ENCODE results near the gene ST7.

The ST7 gene

GRCh38 chr7:117164620-117165019, 211.3 kb downstream of the ST7 start:
- DNase-seq = no peak

GRCh38 chr7:117165656-117166055, 212.4 kb downstream of the ST7 start:
- DNase-seq = no peak

GRCh38 chr7:117169907-117170306, 216.6 kb downstream of the ST7 start:
- no peak for DNase-seq

GRCh38 chr7:117171106-117171505, 217.8 kb downstream of the ST7 start:
- DNase-seq = no peak

GRCh38 chr7:117172283-117172682, 219.0 kb downstream of the ST7 start:
- DNase-seq = no peak

- DNase-seq = no peak
Observed at GRCh38 chr7:117173035-117173770, 219.9 kb downstream of the ST7 start.

GRCh38 chr7:117176206-117176605, 222.9 kb downstream of the ST7 start:
- DNase-seq = no peak

- no peak for DNase-seq
Observed at GRCh38 chr7:117178600-117178999, 225.3 kb downstream of the ST7 start.

- DNase-seq = no peak
Observed at GRCh38 chr7:117179701-117180100, 226.4 kb downstream of the ST7 start.

GRCh38 chr7:117183729-117184128, 230.4 kb downstream of the ST7 start:
- no peak for DNase-seq

GRCh38 chr7:117184367-117184766, 231.1 kb downstream of the ST7 start:
- DNase-seq = no peak

GRCh38 chr7:117185124-117185523, 231.8 kb downstream of the ST7 start:
- no peak for DNase-seq

- no peak for DNase-seq
Observed at GRCh38 chr7:117186218-117187010, 233.1 kb downstream of the ST7 start.

- no peak for DNase-seq
Observed at GRCh38 chr7:117188376-117188775, 235.1 kb downstream of the ST7 start.

- DNase-seq = no peak
Observed at GRCh38 chr7:117188949-117189592, 235.8 kb downstream of the ST7 start.

- DNase-seq = no peak
Observed at GRCh38 chr7:117190104-117190503, 236.8 kb downstream of the ST7 start.

- no peak for DNase-seq
Observed at GRCh38 chr7:117190746-117191435, 237.6 kb downstream of the ST7 start.

GRCh38 chr7:117192108-117192507, 238.8 kb downstream of the ST7 start:
- no peak for DNase-seq

- no peak for DNase-seq
Observed at GRCh38 chr7:117193564-117193963, 240.3 kb downstream of the ST7 start.

- DNase-seq = no peak
Observed at GRCh38 chr7:117194445-117194844, 241.1 kb downstream of the ST7 start.

- no peak for DNase-seq
Observed at GRCh38 chr7:117195361-117196029, 242.2 kb downstream of the ST7 start.

GRCh38 chr7:117200132-117200531, 246.8 kb downstream of the ST7 start:
- no peak for DNase-seq

Measured in NCI-H2171 (cell line).